MCF 10A (cell line): ENCODE measurements around the gene ZNF74. TPM values are rescaled to one million over a fixed set of nuclear protein-coding genes. Genes with fewer than 3 reads are reported as not detected.

Source experiments
- BruUV-seq: library from RNA; stranded (reverse); fragments of 400-500 nt; replicated peaks from 2 replicates; lab custom pipeline; 2021; lab: Mats Ljungman, UMichigan
- CTCF ChIA-PET: fragments of 300-600 bp; sonication (Branson Sonifier 250); formaldehyde crosslinking; extraction: SDS; loops from one replicate; lab custom pipeline; 2021; ENCODE audit warnings: antibody characterized with exemption, inconsistent platforms; lab: Yijun Ruan, JAX
- POLR2A ChIA-PET: fragments of 300-600, 350-650 bp; sonication (Branson Sonifier 250); formaldehyde crosslinking; extraction: SDS; loops from one replicate; lab custom pipeline; 2020; ENCODE audit warnings: antibody characterized with exemption, inconsistent platforms; lab: Yijun Ruan, JAX
- DNase-seq: peaks from one replicate; pipeline ENCODE4 v3.0.0-alpha.2; 2018; ENCODE audit not compliant: unreplicated experiment
- H3K27ac Mint-ChIP-seq: one replicate; pipeline ENCODE4 v1.8.0; 2022; ENCODE audit warnings: mild to moderate bottlenecking, low read depth, mixed read lengths; ENCODE audit not compliant: unreplicated experiment
- H3K27me3 Mint-ChIP-seq: one replicate; pipeline ENCODE4 v1.8.0; 2022; ENCODE audit warnings: mixed read lengths; ENCODE audit not compliant: insufficient read depth, unreplicated experiment
- H3K36me3 Mint-ChIP-seq: one replicate; pipeline ENCODE4 v1.8.0; 2022; ENCODE audit warnings: mild to moderate bottlenecking, moderate library complexity, mixed read lengths; ENCODE audit not compliant: insufficient read depth, unreplicated experiment
- H3K4me1 Mint-ChIP-seq: one replicate; pipeline ENCODE4 v1.8.0; 2022; ENCODE audit warnings: mixed read lengths; ENCODE audit not compliant: insufficient read depth, unreplicated experiment
- H3K4me3 Mint-ChIP-seq: one replicate; pipeline ENCODE4 v1.8.0; 2022; ENCODE audit warnings: mild to moderate bottlenecking, moderate library complexity, mixed read lengths; ENCODE audit not compliant: unreplicated experiment
- H3K9me3 Mint-ChIP-seq: one replicate; pipeline ENCODE4 v1.8.0; 2022; ENCODE audit warnings: mixed read lengths; ENCODE audit not compliant: unreplicated experiment
- intact Hi-C: fragments of 100-400 bp; cut with micrococcal nuclease; formaldehyde crosslinking; loops from 2 replicates; pipeline ENCODE4 v1.14.1; 2022
- total RNA-seq: library from RNA; stranded (reverse); gene quantifications from 2 replicates; pipeline ENCODE4 v1.2.3, GENCODE V29; 2022
- TF ChIP-seq, protein P1 (sequence below): fragments of 200-600 bp; IDR thresholded peaks from one replicate; pipeline ENCODE4 v1.8.0; 2022; ENCODE audit warnings: antibody characterized with exemption, mild to moderate bottlenecking; ENCODE audit not compliant: unreplicated experiment

Gene ZNF74
- total RNA-seq, 1 experiment from 2014 or later = 10.4 TPM

DNA sequence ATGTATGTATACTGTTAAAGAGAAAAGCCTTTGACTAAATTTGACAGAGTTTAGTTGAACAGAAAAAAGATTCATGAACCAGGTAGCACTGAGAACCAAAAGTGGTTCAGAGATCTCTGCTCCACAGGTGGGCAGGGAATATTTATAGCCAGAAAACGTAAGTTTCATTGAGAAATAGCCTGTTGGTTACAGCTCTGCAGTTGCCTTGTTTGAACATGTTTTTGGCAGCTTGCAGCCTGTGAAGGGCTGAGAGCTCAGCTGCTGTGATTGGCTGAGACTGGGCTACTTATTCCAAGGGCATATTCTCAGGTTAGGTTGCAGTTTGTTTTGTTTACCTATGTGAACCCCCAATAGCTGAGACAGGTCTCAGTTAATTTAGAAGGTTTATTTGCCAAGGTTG, 13.5 kb upstream of the ZNF74 start:
- peak; percentile 61 for DNase-seq
- H3K4me3 Mint-ChIP-seq = no peak overlapping the region
- no peaks in the 10 kb centered on the region for H3K36me3 Mint-ChIP-seq
- no TSS peak for BruUV-seq
- TF ChIP-seq, protein P1, sequence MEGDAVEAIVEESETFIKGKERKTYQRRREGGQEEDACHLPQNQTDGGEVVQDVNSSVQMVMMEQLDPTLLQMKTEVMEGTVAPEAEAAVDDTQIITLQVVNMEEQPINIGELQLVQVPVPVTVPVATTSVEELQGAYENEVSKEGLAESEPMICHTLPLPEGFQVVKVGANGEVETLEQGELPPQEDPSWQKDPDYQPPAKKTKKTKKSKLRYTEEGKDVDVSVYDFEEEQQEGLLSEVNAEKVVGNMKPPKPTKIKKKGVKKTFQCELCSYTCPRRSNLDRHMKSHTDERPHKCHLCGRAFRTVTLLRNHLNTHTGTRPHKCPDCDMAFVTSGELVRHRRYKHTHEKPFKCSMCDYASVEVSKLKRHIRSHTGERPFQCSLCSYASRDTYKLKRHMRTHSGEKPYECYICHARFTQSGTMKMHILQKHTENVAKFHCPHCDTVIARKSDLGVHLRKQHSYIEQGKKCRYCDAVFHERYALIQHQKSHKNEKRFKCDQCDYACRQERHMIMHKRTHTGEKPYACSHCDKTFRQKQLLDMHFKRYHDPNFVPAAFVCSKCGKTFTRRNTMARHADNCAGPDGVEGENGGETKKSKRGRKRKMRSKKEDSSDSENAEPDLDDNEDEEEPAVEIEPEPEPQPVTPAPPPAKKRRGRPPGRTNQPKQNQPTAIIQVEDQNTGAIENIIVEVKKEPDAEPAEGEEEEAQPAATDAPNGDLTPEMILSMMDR = no peak
- CTCF ChIA-PET = interaction anchor here (0.7 to 0.8 kb wide), 2 partner anchors 38 to 362 kb away, joined by 3 to 6 read pairs; no protein-coding TSS in a partner anchor
- no peaks in the 10 kb centered on the region for H3K4me1 Mint-ChIP-seq
- H3K9me3 Mint-ChIP-seq = no peaks in the 10 kb centered on the region
- H3K27me3 Mint-ChIP-seq = peaks cover 16% of the 10 kb centered on the region
- H3K27ac Mint-ChIP-seq = no peak overlapping the region
- POLR2A ChIA-PET = interaction anchor here (0.6 to 2.3 kb wide), 4 partner anchors 8 to 940 kb away, joined by 3 to 10 read pairs (median 4); partner anchors contain the start of gene ZNF74
- intact Hi-C loops = no loop called here

DNA sequence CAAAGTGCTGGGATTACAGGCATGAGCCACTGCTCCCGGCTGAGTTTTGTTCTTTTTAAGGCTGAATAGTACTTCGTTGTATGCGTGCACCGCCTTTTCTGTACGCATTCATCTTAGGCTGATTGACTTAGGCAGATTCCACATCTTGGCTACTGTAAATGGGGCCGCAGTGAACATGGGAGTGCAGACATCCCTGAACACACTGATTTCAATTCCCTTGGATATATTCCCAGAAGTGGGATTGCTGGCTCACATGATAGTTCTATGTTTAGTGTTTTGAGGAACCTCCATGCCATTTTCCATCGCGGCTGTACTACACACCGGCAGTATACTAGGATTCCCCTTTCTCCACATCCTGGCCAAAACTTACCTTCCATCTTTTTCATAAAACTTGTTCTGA, 10.4 kb upstream of the ZNF74 start:
- BruUV-seq = no TSS peak
- Mint-ChIP-seq H3K4me3 (no peak overlapping the region), H3K9me3 (no peaks in the 10 kb centered on the region), H3K27me3 (peaks cover 16% of the 10 kb centered on the region), H3K36me3 (no peaks in the 10 kb centered on the region), H3K4me1 (no peaks in the 10 kb centered on the region), H3K27ac (no peak overlapping the region)
- CTCF ChIA-PET = no interaction called here
- no peak for DNase-seq
- intact Hi-C loops = no loop called here
- POLR2A ChIA-PET = no interaction called here
- TF ChIP-seq, protein P1 = no peak

DNA sequence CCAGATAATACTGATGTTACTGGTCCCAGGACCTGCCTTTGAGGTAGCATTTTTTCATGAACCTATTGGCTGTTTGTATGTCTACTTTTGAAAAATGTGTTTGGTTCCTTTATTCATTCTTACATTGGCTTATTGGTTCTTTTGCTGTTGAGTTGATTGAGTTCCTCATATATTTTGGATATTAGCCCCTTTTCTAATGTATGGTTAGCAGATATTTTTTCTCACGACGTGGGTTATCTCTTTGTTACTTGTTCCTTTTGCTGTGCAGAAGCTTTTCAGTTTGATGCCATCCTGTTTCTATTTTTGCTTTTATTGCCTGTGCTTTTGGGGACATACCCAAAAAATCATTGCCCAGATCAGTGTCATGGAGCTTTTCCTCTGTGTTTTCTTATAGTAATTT, 9.8 kb upstream of the ZNF74 start:
- H3K4me3 Mint-ChIP-seq = no peak overlapping the region
- DNase-seq = no peak
- H3K27ac Mint-ChIP-seq = no peak overlapping the region
- TF ChIP-seq, protein P1 = no peak
- H3K9me3 Mint-ChIP-seq = peaks cover 4% of the 10 kb centered on the region
- H3K4me1 Mint-ChIP-seq = no peaks in the 10 kb centered on the region
- H3K27me3 Mint-ChIP-seq = peaks cover 16% of the 10 kb centered on the region
- H3K36me3 Mint-ChIP-seq = no peaks in the 10 kb centered on the region
- intact Hi-C loops = no loop called here
- POLR2A ChIA-PET = interaction anchor here (1.5 kb wide), 1 partner anchor 9 kb away, joined by 3 read pairs; the partner anchor contains the start of gene ZNF74
- no TSS peak for BruUV-seq
- CTCF ChIA-PET = interaction anchor here (0.6 kb wide), 1 partner anchor 191 kb away, joined by 3 read pairs; no protein-coding TSS in a partner anchor

DNA sequence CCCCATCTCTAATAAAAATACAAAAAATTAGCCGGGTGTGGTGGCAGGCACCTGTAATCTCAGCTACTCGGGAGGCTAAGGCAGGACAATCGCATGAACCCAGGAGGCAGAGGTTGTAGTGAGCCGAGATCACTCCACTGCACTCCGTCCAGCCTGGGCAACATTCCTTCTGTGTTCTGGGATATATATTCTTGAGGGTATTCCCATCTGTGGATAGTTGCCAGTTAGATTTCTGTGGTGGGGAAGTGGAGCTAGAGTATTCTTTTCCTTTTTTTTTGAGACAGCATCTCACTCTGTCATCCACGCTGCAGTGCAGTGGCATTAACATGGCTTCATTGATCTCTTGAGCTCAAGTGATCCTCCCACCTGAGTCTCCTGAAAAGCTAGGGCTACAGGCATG, 9.1 kb upstream of the ZNF74 start:
- POLR2A ChIA-PET = interaction anchor here (0.6 to 1.5 kb wide), 2 partner anchors 9 to 103 kb away, joined by 3 read pairs; partner anchors contain the start of gene ZNF74
- H3K36me3 Mint-ChIP-seq = no peaks in the 10 kb centered on the region
- H3K27me3 Mint-ChIP-seq = peaks cover 16% of the 10 kb centered on the region
- peaks cover 7% of the 10 kb centered on the region for H3K9me3 Mint-ChIP-seq
- no TSS peak for BruUV-seq
- no peak for DNase-seq
- TF ChIP-seq, protein P1 = no peak
- no peak overlapping the region for H3K4me3 Mint-ChIP-seq
- H3K4me1 Mint-ChIP-seq = no peaks in the 10 kb centered on the region
- intact Hi-C loops = no loop called here
- CTCF ChIA-PET = no interaction called here
- H3K27ac Mint-ChIP-seq = no peak overlapping the region
